ENCODE measurements around the gene FGF21. TPM values are rescaled to one million over a fixed set of nuclear protein-coding genes. Genes with fewer than 3 reads are reported as not detected.

The FGF21 gene, protein sequence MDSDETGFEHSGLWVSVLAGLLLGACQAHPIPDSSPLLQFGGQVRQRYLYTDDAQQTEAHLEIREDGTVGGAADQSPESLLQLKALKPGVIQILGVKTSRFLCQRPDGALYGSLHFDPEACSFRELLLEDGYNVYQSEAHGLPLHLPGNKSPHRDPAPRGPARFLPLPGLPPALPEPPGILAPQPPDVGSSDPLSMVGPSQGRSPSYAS
- not detected in 5 replicates for total RNA-seq (2022; extraction: Qiagen RNA extraction; ENCODE audit: low read depth)

GRCh38 chr19:48755084-48755641 is at the start of gene FGF21:
FGF21 (plus strand) TSS chr19:48755524; CDS start chr19:48756237, 713 bp downstream.

DNA sequence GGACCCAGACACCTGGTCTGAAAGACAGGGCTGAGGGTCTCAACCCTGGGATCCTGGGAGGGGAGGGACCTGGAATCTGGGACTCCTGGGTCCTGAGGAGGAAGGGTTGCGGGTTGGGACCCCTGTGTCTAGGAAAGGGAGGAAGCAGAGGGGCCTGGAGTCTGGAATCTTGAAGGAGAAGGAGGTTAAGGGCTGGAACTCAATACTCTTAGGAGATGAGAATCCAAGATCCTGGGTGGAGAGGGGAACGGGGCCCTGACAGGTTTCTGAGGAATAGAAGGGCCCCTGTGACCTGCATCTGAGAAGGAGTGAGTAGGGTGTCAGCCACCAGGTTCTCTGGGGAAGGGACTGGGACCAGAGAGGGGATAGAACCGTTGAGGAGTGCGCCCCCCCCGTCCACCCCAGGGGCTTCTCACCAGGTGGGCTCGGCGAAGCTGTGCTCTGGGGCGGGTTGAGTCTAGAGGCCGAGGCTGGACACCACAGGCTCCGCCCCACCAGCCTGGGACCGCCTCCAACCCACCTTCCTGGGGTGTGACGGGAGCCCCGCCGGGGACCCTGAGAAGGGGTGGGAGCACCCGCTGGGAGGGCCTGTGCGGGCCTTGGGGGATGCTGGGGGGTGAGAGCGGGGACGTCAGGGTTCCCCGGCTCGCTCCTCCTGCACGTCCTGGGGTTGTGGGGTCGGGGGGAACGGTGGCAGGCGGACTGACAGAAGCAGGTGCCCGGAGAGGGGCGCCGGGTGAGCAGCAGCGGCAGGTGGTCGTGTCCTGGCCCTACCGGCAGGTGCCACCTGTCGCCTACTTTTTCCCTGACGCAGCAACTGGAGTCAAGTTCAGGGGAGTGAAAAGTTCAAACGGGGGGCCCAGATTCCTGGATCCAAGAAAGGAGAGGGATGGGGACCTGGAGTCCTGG is 35.8 kb upstream of the FGF21 start, which contains the start of gene MAMSTR:
Gene MAMSTR, minus strand, starts transcription at position 463 of the 909 bp plus-strand sequence. CDS start 694 bp downstream, outside the sequence.

DNA sequence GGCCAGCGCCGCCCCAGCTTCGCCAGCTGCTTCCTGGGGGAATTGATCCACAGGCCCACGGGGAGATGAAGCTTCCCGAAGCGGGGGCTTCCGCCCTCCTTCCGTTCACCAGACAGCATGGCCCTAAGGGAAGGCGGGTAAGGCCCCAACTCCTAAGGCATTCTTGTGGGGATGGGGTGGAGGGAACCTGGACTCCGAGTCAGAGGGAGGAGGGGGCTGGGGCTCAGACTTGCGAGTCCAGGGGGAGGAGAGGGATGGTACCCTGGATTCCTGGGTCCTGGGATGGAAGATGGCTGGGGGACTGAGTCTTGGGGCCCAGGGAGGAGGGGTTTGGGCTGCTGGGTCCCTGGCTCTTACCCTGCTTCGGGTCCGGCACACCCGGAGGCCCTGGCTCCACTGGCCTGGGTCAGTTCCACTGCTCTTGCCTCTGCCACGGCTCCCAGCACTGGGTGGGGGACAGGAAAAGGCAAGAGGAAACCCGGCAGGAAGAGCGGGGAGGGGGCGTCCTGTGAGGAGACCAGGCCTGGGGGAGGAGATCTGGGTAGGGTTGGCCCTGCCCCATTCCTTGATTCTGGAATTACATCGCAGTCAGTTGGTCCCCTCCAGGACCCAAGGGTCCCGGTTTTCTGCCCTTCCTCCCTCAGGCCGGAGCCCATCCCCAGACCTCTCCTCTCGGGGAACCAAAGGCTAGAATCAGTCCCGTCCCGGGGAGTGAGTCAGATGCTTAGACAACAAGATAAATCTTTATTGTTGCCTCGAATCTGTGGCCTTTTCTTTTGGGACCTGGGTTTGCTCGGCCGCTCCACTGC is 15.0 kb upstream of the FGF21 start, which contains the start of gene RASIP1:
Gene RASIP1, minus strand, starts transcription at position 447 of the 809 bp plus-strand sequence. Its CDS starts 328 bp downstream, at position 119.

DNA sequence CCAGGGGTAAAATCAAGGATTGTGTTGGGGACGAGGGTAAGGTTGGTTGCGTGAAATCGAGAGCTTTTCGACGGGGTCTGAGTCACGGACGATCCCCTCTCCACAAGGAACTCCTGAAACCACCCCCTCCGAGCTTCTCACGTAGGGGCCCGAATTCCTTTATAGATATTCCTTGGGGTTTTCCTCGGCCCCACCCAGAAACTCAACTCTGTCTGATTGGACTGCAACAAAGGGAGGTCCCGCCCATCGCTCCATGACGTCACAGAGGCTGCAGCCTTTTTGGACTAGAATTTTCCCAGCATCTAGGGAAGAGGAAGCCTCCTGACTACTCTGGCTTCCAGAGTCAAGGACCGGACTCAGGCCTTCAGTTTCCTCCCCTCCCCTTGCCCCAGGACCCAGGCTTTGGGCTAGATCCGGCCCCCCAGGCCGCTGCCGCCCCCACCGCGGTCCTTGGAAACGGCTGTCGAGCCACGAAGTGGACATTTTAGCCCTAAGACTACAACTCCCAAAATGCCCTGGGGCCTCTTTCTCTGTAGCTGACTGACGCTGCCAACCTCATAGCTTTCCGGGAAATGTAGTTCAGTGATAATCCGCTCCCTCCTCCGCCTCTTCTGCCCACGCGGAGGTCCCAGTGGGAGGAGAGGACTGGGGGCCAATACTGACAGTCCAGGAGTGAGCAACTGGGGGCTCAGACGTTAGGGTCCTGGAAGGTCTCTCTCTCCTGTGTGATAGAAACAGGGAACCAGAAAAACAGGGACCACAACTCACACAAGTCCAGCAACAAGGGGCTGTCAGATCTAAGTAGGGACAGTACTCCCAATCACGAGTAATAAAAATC is 8.4 kb upstream of the FGF21 start, which contains the start of gene IZUMO1:
Gene IZUMO1, minus strand, starts transcription at position 172 of the 838 bp plus-strand sequence. CDS start 1,050 bp downstream, outside the sequence.

DNA sequence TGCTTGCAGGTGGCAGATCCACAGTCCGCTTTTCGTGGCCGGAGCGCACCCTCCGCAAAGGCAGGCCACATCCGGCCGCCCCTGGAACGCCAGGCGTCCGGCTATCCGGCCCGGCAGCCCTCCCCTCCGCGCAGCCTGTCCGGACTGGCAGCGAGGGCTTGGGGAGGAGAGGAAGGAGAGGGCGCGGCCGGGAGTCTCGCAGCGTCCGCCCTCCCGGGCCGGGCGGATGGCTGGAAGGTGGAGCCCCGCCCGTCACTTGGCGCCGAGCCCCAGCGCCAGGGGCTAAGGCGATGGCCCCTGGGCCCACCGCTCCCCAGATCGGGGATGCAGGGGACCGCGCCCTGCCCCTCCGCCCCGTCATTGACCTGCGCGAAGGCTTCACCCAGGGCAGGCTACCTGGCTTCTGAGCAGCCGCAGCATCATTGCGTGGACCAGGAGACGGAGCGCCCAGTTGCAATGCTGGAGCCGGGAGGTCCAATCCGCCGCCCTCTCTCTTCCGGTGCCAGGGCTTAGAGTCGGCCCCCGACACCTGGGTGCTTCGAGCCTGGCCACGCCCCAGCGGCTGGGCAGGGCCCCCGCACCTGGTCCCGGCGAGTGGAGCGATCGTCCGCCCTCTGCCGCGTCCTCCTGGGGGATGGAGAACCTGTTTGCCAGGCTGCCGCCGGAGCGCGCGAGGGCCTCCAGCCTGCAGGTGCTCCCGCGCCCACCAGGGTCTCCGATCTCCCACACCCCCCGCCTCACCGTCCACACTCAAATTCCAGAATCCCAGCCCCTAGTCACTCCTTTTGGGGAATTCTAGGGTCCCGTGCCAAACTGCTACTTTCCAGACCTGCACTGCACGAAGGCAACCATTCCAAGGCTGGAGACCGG is 2.6 kb upstream of the FGF21 start, which contains the start of gene FUT1:
Gene FUT1, minus strand, starts transcription at position 146 of the 870 bp plus-strand sequence. CDS start 1,360 bp downstream, outside the sequence.

Other genes starting within 250 kb of the FGF21 start
- gene LMTK3, start 243.7 kb upstream of the FGF21 start, total RNA-seq (2022; extraction: Qiagen RNA extraction; ENCODE audit: low read depth), result 2.4 to 4.8 TPM (median 3.8 TPM) in 5 replicates
- 14.7 to 18.6 TPM (median 15.6 TPM) in 5 replicates for gene SULT2B1, start 203.4 kb upstream of the FGF21 start, total RNA-seq (2022; extraction: Qiagen RNA extraction; ENCODE audit: low read depth)
- 0.11 TPM in 1 of 5 replicates, not detected in the others for gene SPACA4, start 148.8 kb upstream of the FGF21 start, total RNA-seq (2022; extraction: Qiagen RNA extraction; ENCODE audit: low read depth)
- gene FAM83E, start 140.4 kb upstream of the FGF21 start, total RNA-seq (2022; extraction: Qiagen RNA extraction; ENCODE audit: low read depth), result 0.14 to 0.40 TPM (median 0.22 TPM) in 4 of 5 replicates, not detected in the other
- gene RPL18, start 136.3 kb upstream of the FGF21 start, total RNA-seq (2022; extraction: Qiagen RNA extraction; ENCODE audit: low read depth), result 2,901 to 3,964 TPM (median 3,248 TPM) in 5 replicates
- 11.8 to 18.9 TPM (median 14.1 TPM) in 5 replicates for gene SPHK2, start 136.0 kb upstream of the FGF21 start, total RNA-seq (2022; extraction: Qiagen RNA extraction; ENCODE audit: low read depth)
- 1.5 to 2.6 TPM (median 2.2 TPM) in 5 replicates for gene DBP, start 118.1 kb upstream of the FGF21 start, total RNA-seq (2022; extraction: Qiagen RNA extraction; ENCODE audit: low read depth)
- gene CA11, start 109.3 kb upstream of the FGF21 start, total RNA-seq (2022; extraction: Qiagen RNA extraction; ENCODE audit: low read depth), result 8.5 to 11.3 TPM (median 9.8 TPM) in 5 replicates
- gene NTN5, start 82.5 kb upstream of the FGF21 start, total RNA-seq (2022; extraction: Qiagen RNA extraction; ENCODE audit: low read depth), result 0.14 to 0.26 TPM (median 0.17 TPM) in 4 of 5 replicates, not detected in the other
- gene FUT2, start 59.6 kb upstream of the FGF21 start, total RNA-seq (2022; extraction: Qiagen RNA extraction; ENCODE audit: low read depth), result not detected in 5 replicates
- gene MAMSTR, start 35.8 kb upstream of the FGF21 start, total RNA-seq (2022; extraction: Qiagen RNA extraction; ENCODE audit: low read depth), result 0.28 to 0.51 TPM (median 0.48 TPM) in 5 replicates
- 0.19 to 0.53 TPM (median 0.41 TPM) in 5 replicates for gene RASIP1, start 14.9 kb upstream of the FGF21 start, total RNA-seq (2022; extraction: Qiagen RNA extraction; ENCODE audit: low read depth)
- not detected in 5 replicates for gene IZUMO1, start 8.6 kb upstream of the FGF21 start, total RNA-seq (2022; extraction: Qiagen RNA extraction; ENCODE audit: low read depth)
- gene FUT1, start 2.9 kb upstream of the FGF21 start, total RNA-seq (2022; extraction: Qiagen RNA extraction; ENCODE audit: low read depth), result 0.06 to 0.09 TPM (median 0.08 TPM) in 5 replicates
- 52.3 to 64.8 TPM (median 56.8 TPM) in 5 replicates for gene BCAT2, start 55.5 kb downstream of the FGF21 start, total RNA-seq (2022; extraction: Qiagen RNA extraction; ENCODE audit: low read depth)
- gene HSD17B14, start 81.0 kb downstream of the FGF21 start, total RNA-seq (2022; extraction: Qiagen RNA extraction; ENCODE audit: low read depth), result 12.2 to 15.1 TPM (median 14.1 TPM) in 5 replicates
- gene PLEKHA4, start 113.1 kb downstream of the FGF21 start, total RNA-seq (2022; extraction: Qiagen RNA extraction; ENCODE audit: low read depth), result 1.7 to 2.7 TPM (median 1.9 TPM) in 5 replicates
- gene PPP1R15A, start 116.9 kb downstream of the FGF21 start, total RNA-seq (2022; extraction: Qiagen RNA extraction; ENCODE audit: low read depth), result 91.5 to 154 TPM (median 107 TPM) in 5 replicates
- gene TULP2, start 143.2 kb downstream of the FGF21 start, total RNA-seq (2022; extraction: Qiagen RNA extraction; ENCODE audit: low read depth), result not detected in 5 replicates
- gene NUCB1, start 144.8 kb downstream of the FGF21 start, total RNA-seq (2022; extraction: Qiagen RNA extraction; ENCODE audit: low read depth), result 190 to 222 TPM (median 195 TPM) in 5 replicates
- gene DHDH, start 178.2 kb downstream of the FGF21 start, total RNA-seq (2022; extraction: Qiagen RNA extraction; ENCODE audit: low read depth), result 0.91 to 1.8 TPM (median 1.7 TPM) in 5 replicates
- 289 to 376 TPM (median 349 TPM) in 5 replicates for gene BAX, start 199.4 kb downstream of the FGF21 start, total RNA-seq (2022; extraction: Qiagen RNA extraction; ENCODE audit: low read depth)
- gene FTL, start 209.8 kb downstream of the FGF21 start, total RNA-seq (2022; extraction: Qiagen RNA extraction; ENCODE audit: low read depth), result 18,257 to 24,972 TPM (median 19,327 TPM) in 5 replicates
- 18.8 to 22.5 TPM (median 20.3 TPM) in 5 replicates for gene GYS1, start 237.8 kb downstream of the FGF21 start, total RNA-seq (2022; extraction: Qiagen RNA extraction; ENCODE audit: low read depth)
- gene RUVBL2, start 238.4 kb downstream of the FGF21 start, total RNA-seq (2022; extraction: Qiagen RNA extraction; ENCODE audit: low read depth), result 204 to 252 TPM (median 242 TPM) in 5 replicates

All from A549 treated with DMSO at 1 μM for 4 hours (cell line).